CD4-positive, alpha-beta T cell treated with Interleukin-15 for 4 hours (primary cell): ENCODE data around the gene FKBP5.
A peak's percentile ranks its signal among the peaks of the same experiment; 100 is the strongest.
"Not testable (repeated sequence)": the region's sequence is repeated elsewhere in the genome, so short reads cannot be mapped to it uniquely, and the experiment has no call there.

ENCODE experiments used
- DNase-seq: peaks from one replicate; pipeline ENCODE4 v3.0.0-alpha.2; 2020; ENCODE audit warnings: low spot score

Gene FKBP5

DNA sequence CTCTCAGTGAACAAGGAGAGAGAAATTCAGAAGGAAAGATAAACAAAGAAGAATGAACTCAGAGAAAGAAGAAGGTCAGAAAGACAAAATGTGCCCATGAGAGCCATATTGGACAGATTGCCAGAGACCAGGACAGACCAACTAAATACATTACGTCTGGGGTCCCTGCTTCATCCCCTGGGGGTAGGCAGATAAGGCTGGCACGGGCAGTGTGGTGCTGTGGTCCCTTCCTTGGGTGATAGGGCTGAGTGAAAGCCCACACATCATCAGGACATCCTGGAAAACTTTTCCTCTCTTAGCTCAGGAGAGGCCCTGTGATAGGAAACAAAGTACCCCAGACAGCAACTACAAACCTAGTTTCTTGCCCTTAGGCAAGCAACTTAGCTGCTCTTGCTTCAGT, 34.9 kb upstream of the FKBP5 start:
- DNase-seq: no peak

DNA sequence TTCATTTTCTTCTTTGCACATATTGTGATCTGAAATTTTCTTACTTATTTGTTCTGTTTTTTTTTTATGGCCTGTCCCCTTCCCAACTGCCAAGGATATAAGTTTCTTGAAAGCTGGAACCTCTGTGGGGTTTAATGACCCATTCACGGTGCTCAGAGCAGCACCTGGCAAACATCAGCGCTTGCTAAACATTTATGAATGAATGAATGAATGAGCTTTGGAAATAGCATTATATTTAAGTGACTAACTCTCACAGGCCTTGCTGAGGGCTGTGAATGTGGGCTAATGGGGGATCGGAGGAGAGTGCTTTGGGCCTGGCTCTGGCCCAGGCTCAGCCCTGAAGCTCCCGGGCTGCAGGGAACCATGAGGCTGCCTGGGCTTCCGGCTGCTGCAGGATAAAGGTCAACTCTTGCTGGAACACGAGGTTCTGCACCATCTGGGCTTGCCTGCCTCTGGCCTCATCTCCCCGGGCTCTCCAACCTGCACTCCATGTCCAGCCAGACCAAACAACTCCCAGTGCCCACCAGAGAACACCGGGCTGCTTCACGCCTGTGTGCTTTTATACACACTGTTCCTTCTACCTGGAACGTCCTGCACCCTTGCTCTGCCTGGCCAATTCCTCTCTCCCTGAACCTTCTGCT, 33.5 kb upstream of the FKBP5 start:
- DNase-seq: no peak

DNA sequence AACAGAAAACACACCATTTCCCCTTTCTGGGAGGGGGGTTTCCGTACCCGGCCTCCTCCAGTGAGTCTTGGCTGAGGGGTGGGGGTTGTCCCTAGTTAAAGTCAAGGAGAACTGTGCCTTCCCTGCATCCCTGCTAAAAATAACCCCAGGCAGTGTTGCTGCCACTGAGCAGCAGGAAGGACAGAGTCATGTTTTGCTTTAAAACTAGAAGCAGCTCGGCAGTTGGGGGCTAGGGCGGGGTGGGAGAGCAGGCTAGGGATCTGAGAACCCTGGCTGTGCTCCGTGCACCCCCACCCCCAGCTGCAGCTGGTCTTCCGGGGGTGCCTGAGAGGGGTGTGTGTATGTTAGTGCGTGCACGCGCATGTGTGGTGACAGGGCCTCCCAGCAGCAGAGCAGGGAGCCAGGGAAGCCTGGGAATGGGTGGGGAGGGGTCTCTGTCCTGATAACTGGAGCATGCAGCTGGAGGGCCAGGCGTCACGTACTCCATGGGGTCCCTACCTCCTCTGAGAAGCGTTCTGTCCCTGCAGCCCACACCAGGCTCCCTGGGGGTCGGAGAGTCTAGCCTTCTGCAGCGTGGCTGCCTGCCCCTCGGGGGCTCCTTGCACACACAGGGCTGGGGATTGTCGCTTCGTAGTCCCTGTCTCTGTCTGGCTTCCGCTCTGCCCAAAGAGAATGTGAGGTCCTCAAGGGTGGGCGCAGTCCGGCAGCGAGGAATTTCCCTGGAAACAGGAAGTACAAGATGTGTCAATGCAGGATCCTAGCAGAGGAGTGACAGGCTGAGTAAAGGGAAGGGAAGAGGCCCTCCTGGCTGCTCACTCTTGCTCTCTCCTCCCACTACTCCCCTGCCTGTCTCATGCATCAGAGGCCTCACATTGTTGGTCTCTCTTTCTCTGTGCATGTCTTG, 31.4 kb upstream of the FKBP5 start:
- DNase-seq: no peak

DNA sequence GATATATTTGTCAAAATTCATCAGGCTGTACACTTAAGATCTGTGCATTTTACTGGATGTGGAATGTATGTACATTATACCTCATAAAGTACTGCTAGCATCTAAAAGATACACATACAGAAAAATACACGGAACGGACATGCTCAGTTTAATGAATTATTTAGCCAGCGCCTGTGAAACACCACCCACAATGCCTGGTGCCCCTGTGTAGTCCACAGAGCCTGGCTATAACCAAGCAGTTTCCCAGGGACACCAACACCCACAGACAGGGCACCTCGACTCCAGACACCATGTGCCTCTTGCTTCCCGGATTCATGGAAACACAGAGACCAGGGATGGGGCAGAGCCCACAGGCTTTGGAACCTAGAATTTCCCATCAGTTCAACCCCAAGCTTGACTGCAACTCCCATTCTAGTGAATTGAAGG, 30.7 kb upstream of the FKBP5 start:
- no peak for DNase-seq

DNA sequence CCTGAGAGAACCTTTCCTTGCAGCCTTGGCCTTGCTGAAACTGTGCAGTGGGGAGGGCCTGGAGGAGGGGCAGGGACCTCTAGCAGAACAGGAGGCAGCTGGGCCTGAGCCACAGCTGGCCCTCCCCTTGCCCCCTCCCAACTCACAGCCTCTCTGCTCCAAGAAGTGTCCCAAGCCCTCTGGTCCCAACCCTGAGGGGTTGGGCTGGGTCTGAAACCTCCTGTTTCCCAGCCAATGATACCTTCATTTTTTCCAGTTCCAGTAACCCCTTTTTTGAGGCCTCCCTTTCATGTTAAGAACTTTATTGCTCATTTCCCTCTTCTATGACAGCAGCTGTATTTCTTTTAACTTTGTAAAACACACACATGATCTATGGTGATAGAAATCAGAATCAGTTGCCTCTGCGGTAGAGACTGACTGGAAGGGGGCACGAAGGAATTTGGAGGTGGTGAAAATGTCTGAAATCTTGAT, 30.2 kb upstream of the FKBP5 start:
- peak; percentile 34 for DNase-seq

DNA sequence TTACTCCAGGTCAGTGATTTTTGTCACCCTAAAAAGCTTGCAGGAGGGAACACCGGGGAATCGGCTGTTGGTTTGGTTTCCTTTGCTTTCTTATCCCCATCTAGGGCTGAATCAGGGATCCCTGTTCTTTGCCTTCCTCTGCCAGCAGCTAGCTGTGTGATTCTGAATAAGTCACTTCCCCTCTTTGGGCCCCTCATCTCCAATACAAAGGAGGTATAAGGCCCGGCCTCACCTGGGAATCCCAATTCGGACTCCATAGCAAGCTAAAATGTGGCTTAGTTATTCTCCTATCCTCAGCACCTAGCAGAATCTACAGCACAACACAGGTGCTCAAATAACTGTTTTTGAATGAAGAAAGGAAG, 29.6 kb upstream of the FKBP5 start:
- no peak for DNase-seq

DNA sequence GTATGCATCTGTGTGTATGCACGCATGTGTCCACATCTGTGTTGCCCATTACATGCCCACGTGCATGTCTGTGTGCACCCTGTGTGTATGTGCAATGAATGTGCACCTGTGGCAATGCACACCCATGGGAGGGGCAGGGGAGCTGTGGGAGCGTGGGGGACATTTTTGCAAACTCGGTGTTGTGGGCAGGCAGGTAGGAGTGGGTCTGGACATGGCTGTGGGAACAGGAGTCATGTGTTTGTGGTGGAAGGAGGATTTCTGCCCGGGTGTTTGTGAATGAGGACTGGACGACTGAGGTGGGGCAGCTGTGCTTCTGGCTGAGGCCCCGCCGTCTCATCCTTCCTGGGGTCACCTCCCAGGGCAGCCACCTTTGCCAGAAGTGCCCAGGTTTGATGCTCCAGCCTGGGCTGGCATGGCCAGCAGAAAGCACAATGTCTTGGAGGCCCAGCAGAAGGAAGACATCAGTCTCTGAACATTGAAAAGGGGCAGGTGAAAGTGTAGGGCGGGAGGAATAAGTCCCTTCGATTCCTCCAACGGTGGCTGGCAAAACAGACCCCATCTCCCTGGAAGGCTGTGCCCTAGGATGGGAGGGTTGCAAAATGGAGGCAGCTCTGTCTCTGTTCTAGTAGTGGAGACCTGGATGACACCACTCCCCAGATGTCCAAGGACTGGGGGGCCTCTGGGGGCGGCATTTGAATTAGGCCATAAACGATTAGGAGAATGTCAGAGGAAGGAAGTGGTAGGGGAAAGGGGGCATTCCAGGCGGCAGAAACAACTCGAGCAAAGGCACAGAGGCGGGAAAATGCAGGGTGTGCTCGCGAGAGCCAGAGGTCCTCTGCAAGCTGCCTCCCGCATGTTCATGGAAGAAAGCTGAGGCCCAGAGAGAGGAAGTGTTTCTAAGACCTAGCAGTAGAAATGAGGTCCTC, 29.0 kb upstream of the FKBP5 start:
- DNase-seq: no peak

DNA sequence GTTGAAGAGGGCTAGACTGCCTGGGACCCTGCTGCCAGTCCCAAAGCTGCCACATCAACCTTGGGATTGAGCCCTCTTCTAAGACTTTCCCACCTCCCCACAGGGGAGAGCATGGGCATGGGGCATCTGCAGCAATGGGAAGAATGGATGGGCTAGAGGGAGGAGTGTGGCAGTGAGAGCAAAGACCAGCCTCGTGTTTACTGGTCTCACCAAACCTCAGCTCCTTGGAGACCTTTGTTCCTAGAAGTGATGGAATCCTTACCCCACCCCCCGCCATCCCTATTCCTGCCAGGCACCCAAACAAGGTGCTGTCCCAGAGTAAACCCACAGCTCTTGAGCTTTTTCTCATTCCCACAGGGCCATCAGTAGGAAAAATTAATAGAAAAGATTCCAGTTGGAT, 28.1 kb upstream of the FKBP5 start:
- no peak for DNase-seq

DNA sequence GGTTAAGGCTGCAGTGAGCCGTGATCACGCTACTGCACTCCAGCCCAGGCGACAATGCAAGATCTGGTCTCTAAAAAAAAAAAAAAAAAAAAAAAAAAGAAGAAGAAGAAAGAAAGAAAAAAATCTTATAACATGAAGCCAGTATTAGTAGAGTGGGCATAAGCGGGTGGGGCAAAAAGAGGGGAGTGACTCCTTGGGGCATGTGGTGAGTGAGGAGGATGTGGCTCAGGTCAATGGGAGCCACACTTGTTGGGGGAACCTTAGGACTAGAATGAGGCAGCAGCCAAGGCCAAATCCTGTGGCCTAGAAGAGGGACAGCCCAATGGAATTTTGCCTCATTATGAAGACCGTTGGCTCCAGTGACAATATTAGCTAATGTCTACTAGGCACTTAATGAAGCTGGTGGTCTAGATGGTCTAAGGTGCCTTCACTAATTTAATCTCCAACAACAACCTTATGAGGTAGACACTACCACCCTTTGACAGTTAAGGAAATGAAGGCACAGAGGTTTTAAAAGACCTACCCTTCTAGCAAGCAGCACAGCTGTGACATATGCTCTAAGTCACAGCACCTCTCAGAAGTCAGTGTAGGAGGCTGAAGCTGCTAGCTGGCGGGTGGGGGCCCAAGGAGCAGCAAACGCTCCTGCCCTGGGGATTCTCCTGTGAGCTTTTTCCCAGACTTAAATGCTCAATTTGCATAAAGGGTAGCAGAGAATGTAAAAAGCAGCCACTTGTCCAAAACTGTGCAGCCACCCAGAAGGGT, 24.5 kb upstream of the FKBP5 start:
- DNase-seq: no peak

DNA sequence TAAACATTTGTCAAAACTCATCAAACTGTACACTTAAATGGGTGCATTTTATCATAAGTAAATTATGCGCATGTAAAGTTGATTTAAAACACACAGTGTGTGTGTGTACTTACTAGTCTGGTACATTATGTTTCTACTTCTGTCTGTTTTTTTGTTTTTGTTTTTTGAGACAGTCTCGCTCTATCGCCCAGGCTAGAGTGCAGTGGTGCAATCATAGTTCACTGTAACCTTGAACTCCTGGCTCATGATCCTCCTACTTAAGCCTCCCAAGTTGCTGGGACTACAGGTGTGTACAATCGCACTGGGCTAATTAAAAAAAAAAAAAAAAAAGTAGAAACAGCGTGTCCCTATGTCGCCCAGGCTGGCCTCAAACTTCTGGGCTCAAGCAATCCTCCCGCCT, 23.0 kb upstream of the FKBP5 start:
- no peak for DNase-seq

DNA sequence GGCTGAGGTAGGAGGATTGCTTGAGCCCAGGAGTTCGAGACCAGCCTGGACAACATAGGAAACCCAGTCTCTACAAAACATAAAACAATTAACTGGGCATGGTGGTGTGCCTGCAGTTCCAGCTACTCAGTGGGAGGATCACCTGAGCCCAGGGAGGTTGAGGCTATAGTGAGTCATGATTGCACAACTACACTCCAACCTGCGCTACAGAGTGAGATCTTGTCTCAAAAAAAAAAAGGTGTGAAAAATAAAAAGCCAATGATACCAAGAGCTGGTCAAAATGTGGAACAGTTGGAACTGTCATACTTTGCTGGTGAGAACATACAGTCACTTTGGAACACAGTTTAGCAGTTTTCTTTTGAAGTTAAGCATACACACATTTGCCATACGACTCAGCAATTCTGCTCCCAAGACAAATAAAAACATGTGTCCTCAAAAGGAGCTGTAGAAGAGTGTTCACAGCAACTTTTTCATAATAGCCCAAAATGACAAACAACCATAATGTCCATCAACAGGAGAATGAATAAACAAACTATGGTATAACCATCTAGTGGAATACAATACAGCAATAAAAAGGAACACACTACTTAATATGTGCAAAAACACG, 21.6 kb upstream of the FKBP5 start:
- DNase-seq: no peak

DNA sequence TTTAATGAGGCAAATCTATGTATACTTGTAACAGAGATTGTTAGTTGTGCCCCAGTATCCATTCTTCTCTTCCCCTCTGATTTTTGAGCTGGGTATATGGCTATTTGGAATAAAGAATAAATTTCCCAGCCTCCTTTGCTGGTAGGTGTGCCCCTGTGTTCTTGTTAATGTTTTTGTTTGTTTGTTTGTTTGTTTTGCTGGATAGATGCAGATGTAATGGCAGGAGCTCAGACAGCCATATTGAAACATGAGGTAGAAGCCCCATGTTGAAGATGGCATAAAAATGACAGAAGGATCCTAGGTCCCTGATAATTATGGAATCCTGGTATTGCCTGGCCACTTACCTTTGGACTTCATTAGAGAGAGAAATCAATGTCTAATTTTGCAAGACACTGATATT, 19.9 kb upstream of the FKBP5 start:
- no peak for DNase-seq

DNA sequence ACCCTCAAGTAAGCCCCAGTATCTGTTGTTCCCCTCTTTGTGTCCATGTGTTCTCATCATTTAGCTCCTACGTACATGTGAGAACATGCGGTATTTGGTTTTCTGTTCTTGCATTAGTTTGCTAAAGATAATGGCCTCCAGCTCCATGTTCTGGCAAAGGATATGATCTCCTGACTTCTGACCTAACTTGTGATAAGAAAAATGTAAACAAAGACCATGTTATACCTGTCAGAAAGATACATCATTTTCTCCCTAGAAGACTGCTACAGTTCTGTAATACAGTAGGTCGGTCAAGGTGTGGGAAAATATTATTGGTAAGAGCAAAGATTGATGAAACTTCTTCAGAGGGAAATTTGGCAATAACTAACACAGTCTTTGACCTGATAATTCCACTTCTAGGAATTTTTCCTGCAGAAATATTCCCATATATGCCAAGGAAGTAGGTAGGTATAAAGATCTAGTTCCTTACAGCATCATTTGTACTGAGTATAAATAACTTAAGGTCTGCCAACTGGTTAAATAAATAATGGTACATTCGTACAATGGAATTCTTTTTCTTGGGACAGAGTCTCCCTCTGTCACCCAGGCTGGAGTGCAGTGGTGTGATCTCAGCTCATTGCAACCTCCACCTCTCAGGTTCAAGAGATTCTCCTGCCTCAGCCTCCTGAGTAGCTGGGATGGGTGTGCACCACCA, 19.1 kb upstream of the FKBP5 start:
- DNase-seq: no peak

DNA sequence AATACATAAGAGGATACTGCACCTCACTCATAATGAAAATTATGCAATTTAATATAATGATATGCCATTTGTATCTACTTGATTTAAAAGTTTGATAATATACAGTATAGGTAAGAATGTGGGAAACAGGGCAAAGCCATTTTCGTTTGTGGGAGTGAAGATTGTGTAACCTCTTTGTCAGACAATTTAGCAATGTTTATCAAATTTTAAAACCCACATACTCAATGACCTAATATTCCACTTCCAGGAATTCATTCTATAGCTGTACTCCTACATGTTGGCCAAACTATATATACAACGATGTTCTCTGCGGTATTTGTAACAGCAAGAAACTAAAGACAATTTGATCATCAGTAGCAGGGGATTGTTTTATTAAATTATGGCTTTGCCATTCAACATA, 17.8 kb upstream of the FKBP5 start:
- DNase-seq: no peak

DNA sequence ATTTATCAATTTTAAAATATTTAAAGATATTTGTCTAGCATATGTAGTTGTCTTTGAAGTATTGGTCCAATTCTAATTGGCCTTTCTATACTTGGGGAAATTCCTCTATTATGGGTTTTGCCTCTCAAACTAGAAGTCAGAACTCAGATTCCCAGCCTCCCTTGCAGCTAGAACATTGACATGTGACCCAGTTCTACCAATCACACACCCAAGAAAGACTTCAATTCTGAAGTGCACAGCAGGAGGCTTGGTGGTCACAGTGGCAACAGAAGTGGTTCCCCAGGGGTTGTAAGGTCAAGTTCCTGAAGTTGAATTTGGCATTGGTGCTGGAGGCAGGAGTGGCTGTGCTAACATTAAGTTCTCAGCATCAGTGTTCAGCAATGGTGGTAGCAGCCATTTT, 14.8 kb upstream of the FKBP5 start:
- no peak for DNase-seq

DNA sequence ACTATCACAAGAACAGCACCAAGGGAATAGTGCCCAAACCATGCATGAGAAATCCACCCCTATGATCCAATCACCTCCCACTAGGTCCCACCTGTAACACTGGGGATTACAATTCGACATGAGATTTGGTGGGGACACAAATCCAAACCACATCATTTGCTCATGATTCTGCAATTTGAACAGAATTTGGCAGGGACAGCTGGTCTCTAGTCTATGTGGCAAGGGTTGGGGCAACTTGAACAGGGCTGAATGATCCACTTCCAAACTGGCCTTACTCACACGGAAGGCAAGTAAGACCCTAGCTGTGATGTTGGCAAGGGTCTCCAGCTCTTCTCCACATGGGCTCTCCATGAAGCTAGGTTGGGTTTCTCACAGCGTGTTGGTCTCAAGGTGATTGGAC, 10.1 kb upstream of the FKBP5 start:
- DNase-seq: no peak

DNA sequence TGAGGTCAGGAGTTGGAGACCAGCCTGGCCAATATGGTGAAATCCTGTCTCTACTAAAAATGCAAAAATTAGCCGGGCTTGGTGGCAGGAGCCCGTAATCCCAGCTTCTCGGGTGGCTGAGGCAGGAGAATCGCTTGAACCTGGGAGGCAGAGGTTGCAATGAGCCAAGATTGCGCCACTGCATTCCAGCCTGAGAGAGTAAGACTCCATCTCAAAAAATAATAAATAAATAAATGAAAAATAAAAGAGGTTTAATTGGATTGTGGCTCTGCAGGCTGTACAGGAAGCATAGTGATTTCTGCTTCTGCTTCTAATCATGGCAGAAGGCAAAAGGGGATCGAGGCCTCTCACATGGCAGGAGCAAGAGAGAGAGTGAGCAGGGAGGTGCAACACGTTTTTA, 9.7 kb upstream of the FKBP5 start:
- DNase-seq: not testable (repeated sequence)

DNA sequence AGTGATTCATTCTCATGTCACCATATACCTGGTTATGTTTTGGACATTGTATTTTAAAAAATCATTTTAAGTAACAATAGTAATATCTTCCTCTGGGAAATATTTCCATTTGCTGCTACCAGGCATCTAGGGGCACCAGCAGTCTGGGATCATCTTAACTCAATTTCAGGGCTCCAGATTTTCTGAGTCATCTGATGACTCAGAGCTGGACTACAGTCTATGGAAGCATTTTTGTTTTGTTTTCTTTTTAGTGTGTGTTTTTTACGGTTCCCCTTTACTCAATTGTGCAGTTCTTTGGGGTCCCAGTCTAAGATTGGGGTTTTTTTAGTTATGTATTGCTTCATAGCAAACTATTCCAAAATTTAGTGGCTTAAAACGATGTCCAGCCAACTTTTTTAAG, 5.7 kb upstream of the FKBP5 start:
- no peak for DNase-seq

DNA sequence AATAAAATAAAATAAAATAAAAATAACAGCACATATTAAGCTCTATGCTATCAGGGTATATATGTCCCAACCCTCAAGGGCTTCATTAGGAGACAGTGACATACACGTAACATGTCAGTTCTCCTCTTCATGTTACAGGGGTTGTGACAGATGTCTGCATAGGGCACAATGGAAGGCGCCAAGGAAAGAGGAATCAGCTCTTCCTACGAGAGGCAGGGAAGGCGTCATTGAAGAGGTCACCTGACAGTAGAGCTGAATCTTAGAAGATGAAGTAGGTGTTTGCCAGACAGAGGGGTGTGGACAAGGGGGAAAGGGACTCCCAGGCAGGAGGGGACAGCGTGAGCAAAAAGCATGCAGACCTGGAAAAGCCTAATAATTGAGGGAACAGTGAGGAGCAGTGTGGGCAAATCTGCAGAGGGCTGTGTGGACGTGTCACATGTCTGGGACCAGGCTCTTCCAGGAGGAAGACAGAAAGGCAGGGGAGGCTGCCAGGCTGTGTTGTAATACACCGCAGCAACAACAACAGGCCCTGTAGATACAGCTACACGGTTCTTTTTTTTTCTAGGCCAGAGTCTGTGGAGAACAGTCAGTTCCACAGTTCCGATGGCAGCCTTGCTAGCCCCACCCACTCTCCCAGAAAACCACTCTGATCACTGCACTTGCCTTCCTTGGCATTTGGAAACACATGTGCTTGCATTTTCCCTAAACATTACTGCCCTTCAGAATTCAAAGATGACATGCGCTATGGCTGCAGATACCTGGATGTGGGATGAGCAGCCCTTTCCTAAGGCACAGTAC, 2.5 kb upstream of the FKBP5 start:
- no peak for DNase-seq

DNA sequence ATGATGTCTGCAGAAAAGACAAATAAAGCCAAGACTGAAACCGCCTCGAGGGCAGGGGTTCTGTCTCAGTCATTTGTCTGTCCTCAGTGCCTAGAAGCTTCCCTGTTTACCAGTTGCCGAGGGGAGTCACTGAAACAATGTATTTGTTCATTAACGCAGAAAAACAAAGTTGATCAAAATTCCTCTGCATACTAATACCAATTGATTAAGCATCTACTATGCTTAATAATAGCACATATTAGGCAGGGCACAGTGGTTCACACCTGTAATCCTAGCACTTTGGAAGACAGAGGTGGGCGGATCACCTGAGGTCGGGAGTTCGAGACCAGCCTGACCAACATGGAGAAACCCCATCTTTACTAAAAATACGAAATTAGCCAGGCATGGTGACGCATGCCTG, 1.8 kb upstream of the FKBP5 start:
- no peak for DNase-seq
